IPS DF 19.7 (cell line): ENCODE measurements around the gene TBL3.
A peak's percentile ranks its signal among the peaks of the same experiment; 100 is the strongest.
"Not testable (repeated sequence)": the region's sequence is repeated elsewhere in the genome, so short reads cannot be mapped to it uniquely, and the experiment has no call there.

Experiments used
- DNase-seq: peaks from one replicate; pipeline ENCODE4 v3.0.0-alpha.2; 2013; ENCODE audit warnings: low read depth, low spot score

Gene TBL3

DNA sequence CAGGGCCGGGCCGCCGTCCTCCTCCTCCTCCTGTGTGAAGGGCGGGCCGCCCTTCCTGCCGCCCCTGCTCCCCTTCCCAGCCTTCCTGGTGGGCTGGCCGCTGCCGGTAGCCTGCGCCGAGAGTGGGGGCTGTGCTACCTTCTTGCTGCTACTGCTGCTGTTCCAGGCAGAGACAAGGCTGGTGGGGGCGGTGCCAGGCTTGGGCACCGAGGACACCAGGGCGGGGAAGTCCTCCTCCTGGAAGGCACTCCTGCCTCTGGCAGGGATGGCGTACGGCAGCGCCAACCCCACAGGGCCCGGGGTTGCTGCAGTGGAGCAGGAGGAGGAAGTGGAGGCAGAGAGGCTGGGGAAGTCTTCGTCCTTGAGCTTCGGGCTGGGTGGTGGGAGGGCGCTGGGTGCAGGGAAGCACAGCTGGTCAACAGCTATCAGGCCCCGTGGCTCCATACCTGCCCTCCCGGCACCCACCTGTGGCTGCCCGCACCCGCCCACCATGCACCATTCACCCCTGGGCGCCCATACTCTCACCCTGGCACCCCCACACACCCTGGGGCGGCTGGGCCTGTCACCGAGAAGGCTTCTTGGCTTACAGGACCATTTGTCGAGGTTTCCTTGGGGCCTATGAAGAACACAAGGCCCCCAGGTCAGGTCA is 28.1 kb downstream of the TBL3 start:
- DNase-seq, result no peak

DNA sequence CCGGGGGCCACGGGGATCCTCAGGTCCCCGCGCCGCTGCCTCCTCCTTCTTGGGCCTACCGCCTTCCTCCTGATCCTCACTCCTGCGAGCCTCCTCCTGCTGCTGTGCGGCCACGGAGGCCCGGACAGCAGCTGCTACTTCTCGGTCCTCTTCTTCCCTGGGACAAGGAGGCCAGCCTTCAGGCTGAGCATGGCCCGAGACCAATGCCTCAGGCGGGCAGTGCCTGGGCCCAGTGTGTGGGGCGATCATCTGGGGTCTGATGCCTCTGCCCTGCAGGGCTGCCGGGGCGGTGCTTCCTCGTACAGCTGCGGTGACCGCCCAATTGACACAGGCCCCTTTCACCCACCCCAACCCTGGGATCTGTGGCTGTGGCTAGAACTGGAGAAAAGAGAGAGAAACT is 29.2 kb downstream of the TBL3 start:
- no peak for DNase-seq

DNA sequence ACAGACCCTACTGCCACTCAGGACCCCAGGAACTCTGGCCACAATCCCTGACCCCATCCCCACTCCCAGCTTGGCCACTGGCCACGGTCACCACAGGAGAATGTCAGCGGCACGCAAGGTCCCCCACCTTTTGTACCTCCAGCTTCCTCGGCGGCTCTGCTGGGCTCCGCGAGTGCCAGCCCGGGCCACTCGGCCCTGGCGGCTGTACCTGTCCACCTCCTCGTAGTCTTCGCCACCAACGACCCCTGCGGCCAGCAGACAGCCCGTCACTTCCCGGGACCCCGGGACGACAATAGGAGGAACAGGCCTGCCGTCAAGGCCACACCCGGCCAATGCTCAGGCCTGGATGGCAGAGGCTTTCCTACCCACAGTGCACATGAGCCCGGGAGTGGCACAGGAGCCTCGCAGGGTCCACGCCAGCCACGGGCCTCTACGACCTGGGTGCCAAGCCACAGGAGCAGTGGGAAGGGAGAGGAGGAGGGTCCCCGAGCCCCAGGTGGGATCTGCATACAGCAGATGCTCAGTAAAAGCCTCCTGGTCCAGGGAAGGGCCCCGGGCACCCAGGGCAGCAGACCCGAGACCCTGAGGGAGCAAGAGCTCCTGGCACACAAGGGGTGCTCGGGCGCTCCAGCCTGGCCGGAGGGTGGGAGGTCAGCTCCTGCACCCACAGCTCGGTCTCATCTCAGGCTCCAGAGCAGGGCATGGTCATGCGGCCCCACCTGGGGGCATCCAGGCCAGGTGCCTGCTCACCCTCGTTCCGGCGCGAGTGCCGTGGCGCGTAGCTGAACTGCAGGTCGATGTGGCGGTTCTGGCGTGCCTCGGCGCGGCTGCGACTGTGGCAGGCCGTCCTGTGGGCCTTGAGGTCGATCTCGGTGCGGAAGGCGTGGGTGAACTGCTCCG is 29.9 kb downstream of the TBL3 start:
- no peak for DNase-seq

DNA sequence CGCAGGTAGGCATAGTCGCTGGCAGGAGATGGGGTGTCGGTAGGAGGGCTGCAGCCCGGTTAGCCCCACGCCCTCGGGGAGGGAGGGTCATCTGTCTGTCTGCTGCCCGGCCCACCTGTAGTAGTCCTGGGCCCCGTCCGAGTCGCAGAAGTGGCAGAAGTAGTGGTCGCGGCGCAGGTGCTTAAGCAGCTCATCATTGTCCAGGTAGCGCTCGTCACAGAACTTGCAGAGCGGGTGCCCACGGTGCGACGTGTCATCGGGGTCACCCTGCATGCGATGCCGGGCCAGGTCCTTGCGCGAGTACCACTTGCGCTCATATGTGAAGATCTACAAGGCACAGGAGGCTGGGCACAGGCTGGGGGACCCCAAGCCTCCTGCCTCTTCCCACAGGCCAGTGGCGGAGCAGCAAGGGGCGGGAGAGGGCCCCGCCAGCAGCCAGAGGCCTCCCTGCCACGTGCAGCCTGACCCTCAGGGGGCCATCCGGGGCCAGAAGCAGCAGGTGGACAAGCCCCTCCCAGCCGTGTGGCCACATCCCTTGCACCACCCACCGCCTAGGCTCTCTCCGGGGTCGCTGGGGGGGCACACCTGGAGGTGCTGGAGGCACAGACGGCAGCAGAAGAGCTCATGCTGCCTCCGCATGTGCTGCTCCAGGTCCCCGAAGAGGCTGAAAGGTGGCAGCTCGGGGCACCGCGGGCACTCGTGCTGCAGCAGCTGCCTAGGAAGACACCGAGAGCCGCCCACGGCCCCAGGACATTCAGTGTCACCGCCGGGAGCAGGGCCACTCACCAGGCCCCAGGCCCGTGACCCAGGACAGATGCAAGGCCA is 30.8 kb downstream of the TBL3 start:
- no peak for DNase-seq

DNA sequence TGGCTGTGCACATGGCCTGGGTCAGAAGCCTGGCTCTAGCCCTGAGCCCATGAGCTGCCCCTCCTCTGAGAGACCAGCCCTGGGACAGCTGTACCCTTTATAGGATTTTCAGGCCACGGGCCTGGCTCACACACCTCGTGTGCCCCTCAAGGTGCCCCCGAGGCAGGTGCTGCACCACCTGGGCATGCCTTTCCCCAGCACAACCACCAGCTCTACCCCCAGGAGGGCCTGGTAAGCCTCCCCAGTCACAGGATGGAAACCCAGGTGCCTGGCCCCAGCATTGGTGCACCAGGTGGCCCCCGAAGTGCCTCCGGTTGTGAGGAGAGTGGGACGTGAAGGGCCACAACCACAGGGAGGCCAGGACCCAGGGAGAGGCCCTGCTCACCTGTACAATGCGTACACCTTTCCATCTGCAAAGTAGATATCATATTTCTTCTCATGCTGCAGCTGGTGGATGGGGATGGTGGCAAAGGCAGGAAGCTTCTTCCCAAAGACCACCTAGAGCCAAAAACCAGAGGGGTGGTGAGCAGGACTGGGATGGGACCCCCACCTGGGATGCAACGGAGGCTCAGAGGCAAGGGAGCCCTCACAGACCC is 31.5 kb downstream of the TBL3 start:
- DNase-seq, result no peak

DNA sequence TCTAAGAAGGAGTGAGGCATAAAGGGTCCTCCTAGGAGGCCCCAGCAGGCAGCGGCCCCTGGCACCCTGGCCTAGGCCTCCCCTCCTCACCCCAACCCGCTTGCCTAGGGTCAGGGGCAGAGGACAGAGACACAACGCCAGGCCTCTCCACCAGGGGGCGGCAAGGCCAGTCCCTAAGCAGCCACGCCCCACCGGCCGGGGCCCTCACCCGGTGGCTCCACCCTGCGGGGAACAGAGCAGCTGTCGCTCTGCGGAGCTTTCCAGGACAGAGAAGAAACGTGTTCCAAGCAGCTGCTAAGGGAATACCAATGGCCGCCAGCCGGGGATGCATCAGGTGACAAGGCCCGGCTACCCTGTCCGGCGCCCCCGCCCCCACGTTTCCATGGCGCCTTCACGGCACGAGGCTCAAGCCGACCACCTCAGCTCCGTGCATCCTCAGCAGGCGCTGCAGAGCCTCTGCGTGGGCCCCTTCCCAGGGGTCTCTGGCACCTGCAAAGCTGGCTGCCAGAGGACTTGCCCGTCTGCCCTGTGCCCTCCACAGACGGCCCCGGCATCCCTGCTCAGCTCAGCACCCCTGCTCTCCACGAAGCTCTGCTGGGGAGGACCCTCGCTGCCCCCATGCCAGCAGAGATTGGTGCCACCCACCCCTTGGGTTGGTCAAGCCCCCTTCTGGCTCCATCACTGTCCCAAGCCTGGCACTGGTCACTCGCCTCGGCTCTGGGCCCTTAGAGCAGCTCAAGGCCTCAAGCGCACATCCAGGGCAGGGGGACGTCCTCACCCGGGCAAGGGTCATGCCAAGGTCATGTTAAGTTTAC is 32.2 kb downstream of the TBL3 start:
- peak; percentile 90 for DNase-seq

DNA sequence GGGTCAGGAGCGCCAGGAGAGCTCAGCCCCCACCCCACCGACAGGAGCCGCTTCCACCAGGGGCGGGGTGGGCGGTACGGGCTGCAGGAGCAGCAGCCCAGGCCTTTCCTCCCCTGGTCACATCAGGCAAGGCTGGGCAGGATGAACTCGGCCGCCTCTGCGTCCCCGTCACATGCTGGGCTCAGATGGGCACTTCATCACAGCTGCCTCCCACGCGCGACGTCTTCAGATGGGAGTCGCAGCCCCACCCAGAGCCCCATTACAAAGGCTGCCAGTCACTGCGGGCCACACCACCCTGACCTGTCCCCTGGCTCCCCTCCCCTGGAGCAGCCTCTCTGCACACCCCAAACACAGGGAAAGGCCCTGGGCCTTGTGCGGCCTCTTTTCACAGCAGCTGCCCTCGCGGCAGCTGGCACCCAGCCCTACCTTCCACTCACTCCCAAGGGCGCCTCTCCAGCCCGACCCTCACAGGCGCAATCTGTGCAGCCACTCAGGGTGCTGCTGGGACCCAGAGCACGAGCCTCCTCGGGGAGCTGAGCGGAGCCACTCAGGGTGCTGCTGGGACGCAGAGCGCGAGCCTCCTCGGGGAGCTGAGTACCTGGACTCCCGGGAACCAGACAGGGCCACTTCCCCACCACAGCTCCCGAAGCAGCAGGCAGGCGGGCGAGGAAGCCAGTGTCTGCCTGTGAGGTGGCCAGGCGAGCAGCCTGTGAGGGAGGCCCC is 33.1 kb downstream of the TBL3 start:
- DNase-seq, result no peak

DNA sequence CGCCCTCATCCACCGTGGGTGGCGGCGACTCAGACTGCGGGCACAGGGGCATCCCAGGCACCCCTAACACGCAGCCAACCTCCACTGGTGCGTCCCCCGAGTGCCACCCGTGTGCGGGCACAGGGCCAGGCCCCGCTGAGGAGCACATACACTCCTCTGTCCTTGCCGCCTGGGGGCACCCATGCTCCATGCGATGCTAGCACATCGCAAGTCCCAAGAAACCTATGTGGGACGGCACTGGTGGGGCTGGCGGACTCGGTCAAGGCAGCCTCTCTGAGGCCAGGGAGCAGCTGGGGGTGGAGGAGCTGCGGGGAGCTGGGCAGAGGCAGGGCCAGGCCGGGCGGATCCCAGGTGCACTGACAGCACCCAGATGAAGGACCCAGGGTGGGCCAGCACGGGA is 33.8 kb downstream of the TBL3 start:
- DNase-seq, result no peak

DNA sequence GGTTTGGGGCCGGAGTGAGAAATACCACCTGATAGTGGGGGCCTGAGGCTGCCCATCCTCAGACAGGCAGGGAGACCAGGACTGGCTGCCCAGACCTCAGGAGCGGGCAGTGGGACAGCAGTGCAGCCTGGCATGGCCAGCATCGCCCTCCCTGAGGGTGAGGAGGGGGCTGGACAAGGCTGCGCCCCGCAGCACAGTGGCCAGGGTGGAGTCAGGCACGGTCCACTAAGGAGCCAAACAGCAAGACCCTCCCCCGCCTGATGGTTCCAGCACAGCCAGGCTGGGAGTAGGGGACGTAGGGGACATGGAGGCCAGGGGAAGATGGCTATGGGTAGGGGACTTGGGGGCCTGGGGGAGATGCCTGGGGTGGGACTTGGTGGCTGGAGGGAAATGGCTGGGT is 34.5 kb downstream of the TBL3 start:
- DNase-seq, result no peak

DNA sequence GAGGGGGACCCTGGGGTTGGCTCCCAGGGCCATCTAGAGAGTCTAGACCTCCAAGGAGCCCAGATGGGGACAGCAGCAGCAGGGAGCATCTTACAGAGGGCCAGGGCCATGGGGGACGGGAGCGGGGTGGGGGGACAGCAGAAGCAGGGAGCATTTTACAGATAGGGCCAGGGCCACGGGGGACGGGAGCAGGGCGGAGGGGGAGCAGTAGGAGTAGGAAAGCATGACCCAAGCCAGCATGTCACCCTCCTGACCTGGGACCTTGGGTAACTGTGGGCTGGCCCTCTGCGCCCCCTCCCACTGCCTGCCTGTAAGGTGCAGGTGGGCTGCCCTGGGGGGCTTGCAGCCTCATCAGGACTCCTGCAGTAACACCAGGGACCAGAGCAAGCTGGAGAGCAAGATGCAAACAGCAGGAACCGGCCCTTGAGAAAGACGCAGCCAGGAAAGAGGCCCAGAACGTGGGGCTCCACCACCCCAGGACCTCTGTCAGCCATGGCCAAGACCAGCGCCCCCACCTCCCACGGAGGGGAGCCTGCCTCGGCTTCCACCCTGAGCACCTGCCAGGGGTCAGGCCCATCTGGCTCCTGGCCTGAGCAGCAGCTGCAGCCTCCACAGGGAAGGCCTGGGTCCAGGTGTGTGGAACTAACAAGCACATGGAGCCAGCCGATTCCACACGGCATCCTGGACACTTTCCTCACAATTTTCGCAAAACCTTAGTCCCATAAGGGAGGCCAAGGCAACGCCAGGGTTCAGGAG is 35.4 kb downstream of the TBL3 start:
- no peak for DNase-seq

DNA sequence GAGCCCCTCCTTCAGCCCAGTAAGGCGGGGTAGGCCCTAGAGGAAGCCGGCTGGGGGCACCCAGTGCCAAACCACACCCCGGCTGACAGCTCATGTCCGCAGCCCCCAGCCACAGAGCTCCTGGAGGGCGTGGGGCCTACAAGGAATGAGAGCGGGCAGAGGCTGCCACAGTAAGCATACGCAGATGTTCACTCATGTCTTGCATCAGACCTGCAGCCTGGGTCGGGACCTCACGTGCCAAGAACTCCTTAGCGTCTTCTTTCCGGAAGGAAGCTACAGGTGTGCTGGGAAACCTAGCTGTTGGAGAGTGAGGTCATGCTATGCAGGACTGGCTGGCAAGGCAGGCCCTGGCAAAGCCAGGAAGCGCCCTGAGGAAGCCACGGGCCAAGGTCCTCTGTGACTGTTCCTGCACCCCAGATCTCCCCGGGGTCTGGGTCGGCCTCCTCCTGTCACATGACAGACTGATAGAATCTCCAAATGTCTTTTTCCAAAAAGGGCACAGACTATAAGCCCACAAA is 36.2 kb downstream of the TBL3 start:
- DNase-seq, result no peak

DNA sequence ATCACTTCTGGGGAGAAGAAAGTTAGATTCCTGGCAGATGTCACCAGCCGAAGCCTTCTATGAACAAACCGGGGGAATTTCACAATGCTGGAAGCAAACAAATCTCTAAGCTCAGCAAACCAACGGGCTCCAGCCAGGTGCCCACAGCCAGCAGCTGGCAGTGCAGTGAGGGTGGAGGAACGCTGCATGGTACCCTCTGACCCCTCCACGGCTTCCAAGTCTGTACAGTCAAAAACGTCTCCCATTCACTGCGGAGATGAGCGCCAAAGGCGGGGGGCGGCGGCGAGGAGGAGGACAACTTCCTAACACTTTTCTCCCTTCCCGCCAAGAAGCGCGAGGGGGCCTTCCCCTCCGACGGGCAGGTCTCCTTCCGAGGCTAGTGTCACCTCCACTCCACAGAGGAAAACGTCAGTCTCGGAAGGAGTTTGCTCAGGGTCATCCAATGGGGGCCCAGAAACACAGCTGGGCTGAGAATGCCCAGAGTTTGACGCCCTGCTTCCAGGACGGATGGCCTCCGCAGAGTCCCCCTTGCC is 36.8 kb downstream of the TBL3 start:
- no peak for DNase-seq

DNA sequence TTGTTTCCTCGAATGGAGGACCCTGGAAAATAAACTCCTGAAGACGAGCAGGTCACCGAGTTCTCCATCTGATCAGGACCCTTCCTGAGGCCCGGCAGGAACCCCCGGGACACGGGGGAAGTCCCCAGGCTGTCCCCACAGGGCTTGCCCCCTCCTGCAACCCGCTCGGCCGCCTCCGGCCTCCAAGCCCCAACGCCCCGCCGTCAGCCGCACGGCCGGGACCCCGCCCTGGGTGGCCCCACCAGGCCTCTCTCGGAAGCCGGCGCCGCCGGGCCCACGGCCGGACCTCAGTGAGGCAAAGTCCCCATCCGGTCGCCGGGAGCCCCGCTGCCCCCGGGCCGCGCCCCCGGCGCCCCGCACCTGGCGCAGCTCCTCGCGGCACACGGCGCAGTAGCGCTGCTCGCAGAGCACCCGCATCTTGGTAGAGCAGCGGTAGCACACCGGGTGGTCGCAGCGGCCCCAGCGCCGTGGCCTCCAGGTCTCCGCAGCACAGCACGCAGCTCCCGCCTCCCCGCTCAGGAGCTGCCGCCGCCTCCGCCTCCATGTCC is 37.4 kb downstream of the TBL3 start:
- DNase-seq, result no peak

DNA sequence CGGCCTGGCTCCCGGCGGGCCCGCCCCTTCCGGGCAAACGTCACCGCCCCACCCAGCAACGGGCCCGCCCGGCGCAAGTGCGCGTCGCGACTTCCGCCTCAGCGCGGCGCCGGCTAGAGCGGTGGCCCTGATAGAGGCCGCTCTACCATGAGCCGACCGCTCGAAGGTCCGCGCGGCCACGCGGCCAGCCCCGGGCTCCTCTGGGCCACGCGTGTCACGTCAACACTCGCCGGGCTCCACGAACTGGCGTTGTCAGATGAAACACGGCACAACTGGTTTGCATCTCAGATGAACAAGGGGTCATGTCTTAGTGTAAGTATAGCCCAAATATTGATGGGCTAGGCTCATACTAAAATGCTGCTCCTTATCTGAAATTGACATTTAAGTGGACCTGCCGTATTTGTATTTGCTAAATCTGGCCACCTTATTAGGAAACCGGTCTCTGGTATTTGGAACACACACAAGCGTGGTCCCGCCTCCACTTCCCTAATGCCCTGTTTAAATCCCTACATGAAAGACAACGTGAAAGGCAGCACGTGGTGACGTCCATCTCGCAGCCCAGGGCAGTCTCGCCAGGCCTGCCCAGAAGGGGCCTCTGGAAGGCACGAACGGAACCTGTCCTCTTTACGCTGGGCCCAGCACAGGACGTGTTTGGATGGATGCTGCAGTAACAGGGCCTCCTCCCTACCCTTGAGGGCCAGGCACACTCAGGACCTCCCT is 38.1 kb downstream of the TBL3 start, which contains the start of gene ZNF598:
ZNF598 (minus strand) TSS at position 31 of the 720 bp plus-strand sequence.
- no peak for DNase-seq

DNA sequence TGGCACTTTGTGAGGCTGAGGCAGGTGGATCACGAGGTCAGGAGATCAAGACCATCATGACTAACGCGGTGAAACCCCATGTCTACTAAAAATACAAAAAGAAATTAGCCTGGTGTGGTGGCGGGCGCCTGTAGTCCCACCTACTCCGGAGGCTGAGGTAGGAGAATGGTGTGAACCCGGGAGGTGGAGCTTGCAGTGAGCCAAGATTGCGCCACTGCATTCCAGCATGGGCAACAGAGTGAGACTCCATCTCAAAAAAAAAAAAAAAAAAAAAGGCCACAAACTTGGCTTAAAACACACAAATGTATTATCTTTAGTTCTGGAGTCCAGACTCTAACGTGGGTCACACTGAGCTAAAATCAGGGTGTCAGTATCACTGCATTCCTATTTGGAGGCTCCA is 39.9 kb downstream of the TBL3 start:
- not testable (repeated sequence) for DNase-seq

DNA sequence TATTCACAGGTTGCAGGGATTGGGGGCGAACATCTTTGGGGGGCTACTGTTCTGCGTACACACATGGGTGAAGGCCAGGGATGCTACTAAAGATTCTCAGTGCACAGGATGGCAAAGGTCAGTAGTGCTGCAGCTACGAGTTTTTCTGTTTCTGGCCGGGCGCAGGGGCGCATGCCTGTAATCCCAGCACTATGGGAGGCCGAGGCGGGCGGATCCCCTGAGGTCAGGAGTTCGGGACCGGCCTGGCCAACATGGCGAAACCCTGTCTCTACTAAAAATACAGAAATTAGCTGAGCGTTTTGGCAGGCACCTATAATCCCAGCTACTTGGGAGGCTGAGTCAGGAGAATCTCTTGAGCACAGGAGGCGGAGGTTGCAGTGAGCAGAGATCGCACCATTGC is 41.7 kb downstream of the TBL3 start:
- no peak for DNase-seq

DNA sequence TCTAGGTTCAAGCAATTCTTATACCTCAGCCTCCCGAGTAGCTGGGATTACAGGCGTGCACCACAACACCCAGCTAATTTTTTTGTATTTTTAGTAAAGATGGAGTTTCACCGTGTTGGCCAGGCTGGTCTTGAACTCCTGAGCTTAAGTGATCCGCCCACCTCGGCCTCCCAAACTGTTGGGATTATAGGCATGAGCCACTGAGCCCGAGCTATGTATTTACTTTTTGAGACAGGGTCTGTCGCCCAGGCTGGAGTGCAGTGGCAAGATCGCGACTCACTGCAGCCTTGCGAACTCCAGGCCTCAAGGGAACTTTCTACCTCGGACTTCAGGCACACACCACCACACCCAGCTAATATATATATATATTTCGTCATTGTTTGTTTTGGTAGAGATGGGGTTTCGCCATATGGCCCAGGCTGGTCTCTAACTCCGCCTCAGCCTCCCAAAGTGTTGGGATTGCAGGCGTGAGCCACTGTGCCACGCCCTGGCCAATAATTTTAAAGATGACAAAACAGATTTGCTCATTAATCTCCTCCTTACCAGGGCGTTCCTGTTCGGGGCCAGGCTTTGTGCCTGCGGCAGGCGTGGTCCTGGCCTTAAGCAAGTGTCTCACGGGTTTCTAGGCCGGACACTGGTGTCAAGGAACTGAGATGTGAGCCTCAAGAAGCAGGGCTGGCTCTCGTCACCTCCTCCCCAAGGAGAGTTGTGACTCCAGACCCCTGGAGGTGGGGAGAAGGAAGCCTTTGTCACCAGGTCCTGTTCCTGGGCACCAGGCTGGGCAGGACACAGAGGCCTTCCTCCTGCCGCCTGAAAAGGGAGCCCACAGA is 43.5 kb downstream of the TBL3 start:
- no peak for DNase-seq

DNA sequence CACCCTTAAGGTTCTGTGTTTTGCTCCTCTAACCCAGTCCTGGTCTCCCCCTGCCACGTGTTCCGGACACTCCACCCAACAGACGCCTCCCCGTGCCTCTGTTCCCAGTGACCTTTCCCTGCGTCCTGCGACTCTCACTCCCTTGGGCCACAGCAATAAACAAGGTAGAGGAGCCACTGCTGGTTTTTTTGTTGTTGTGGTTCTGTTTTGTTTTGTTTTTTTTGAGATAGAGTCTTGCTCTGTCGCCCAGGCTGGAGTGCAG is 44.0 kb downstream of the TBL3 start:
- DNase-seq, result no peak
